Measurements from ENCODE around the gene NTN1.
A peak's percentile ranks its signal among the peaks of the same experiment; 100 is the strongest.

NTN1 gene

GRCh38 chr17:9226794-9227135 lies 205.5 kb downstream of the NTN1 start:
- H3K4me3 ChIP-seq (ENCODE audit: low read depth, low read length) = no peak overlapping the region
- ChIA-PET CTCF (interaction anchor here (0.6 kb wide), 1 partner anchor 295 kb away, joined by 3 read pairs; no protein-coding TSS in a partner anchor), POLR2A (no interaction called here)
- peaks cover 8 to 24% of the 10 kb centered on the region in 2 experiments; a peak in 2 of 3 replicates for H3K36me3 ChIP-seq (ENCODE audit: control insufficient read depth in 2 of 2, insufficient read depth in 1 of 2, low read length in 2 of 2)
- TF ChIP-seq ZNF140 (tag by site-specific recombination; IDR thresholded peaks at IDR 0.05) = no peak
- TF ChIP-seq ZNF248 (tag by site-specific recombination; IDR thresholded peaks at IDR 0.05) = no peak
- no peak for TF ChIP-seq ZNF155 (tag by site-specific recombination; IDR thresholded peaks at IDR 0.05)
- no peak for TF ChIP-seq ZNF391 (tag by site-specific recombination; IDR thresholded peaks at IDR 0.05; ENCODE audit: borderline replicate concordance, low read depth)
- H3K9me3 ChIP-seq (ENCODE audit: control insufficient read depth, insufficient read depth, low read depth, low read length) = no peaks in the 10 kb centered on the region
- H3K27ac ChIP-seq (ENCODE audit: extremely low read depth, low read depth, low read length) = no peak overlapping the region
- no peaks in the 10 kb centered on the region for H3K4me1 ChIP-seq (ENCODE audit: control insufficient read depth, insufficient read depth, low read length)

- Histone ChIP-seq H3K4me3 (ENCODE audit: low read depth, low read length) (no peak overlapping the region), H3K27ac (ENCODE audit: extremely low read depth, low read depth, low read length) (no peak overlapping the region), H3K9me3 (ENCODE audit: control insufficient read depth, insufficient read depth, low read depth, low read length) (no peaks in the 10 kb centered on the region), H3K36me3 (ENCODE audit: control insufficient read depth in 2 of 2, insufficient read depth in 1 of 2, low read length in 2 of 2) (peaks cover 8 to 16% of the 10 kb centered on the region in 2 experiments; a peak in 2 of 3 replicates), H3K4me1 (ENCODE audit: control insufficient read depth, insufficient read depth, low read length) (no peaks in the 10 kb centered on the region)
- TF ChIP-seq BCL11A (tag by site-specific recombination; IDR thresholded peaks at IDR 0.05; ENCODE audit: low read depth) (no peak), ZSCAN4 (tag by site-specific recombination; IDR thresholded peaks at IDR 0.05) (peak; percentile 20; the same call in 1 of the 2 replicates)
- CTCF ChIA-PET = interaction anchor here (0.6 kb wide), 1 partner anchor 191 kb away, joined by 3 read pairs; no protein-coding TSS in a partner anchor
- POLR2A ChIA-PET = no interaction called here
Measured at GRCh38 chr17:9227819-9228407, 206.6 kb downstream of the NTN1 start.

- Histone ChIP-seq H3K9me3 (ENCODE audit: control insufficient read depth, insufficient read depth, low read depth, low read length) (no peaks in the 10 kb centered on the region), H3K27ac (ENCODE audit: extremely low read depth, low read depth, low read length) (no peak overlapping the region), H3K4me1 (ENCODE audit: control insufficient read depth, insufficient read depth, low read length) (no peaks in the 10 kb centered on the region), H3K36me3 (ENCODE audit: control insufficient read depth in 2 of 2, insufficient read depth in 1 of 2, low read length in 2 of 2) (peaks cover 8 to 16% of the 10 kb centered on the region in 2 experiments; a peak in 2 of 3 replicates), H3K4me3 (ENCODE audit: low read depth, low read length) (no peak overlapping the region)
- no peak for TF ChIP-seq ZNF18 (tag by site-specific recombination; IDR thresholded peaks at IDR 0.05)
- 0 out of 2 replicates have a peak, but pooled peaks have one; percentile 35 for TF ChIP-seq BCL6B (tag by site-specific recombination; IDR thresholded peaks at IDR 0.05)
- no peak for TF ChIP-seq ZNF362 (tag by site-specific recombination; IDR thresholded peaks at IDR 0.05)
- no peak for TF ChIP-seq HIC1 (tag by site-specific recombination; IDR thresholded peaks at IDR 0.05)
- no peak for TF ChIP-seq HOXC10 (CRISPR knock-in tag; IDR thresholded peaks at IDR 0.05)
- no peak for TF ChIP-seq ZNF302 (tag by site-specific recombination; IDR thresholded peaks at IDR 0.05; ENCODE audit: low read depth)
- POLR2A ChIA-PET = no interaction called here
- CTCF ChIA-PET = interaction anchor here (0.6 kb wide), 1 partner anchor 434 kb away, joined by 3 read pairs; no protein-coding TSS in a partner anchor
Measured at GRCh38 chr17:9228408-9229159, 207.3 kb downstream of the NTN1 start.

All from HEK293 (cell line).